Measurements from ENCODE around the gene PPP2R5C. TPM values are rescaled to one million over a fixed set of nuclear protein-coding genes. Genes with fewer than 3 reads are reported as not detected.
A peak's percentile ranks its signal among the peaks of the same experiment; 100 is the strongest.

The PPP2R5C gene
- total RNA-seq, 1 experiment from 2014 or later, result 93.0 TPM

- peaks cover 6 to 7% of the 10 kb centered on the region in 2 experiments for H3K9me3 Mint-ChIP-seq
- Histone ChIP-seq H3T11ph (ENCODE audit: low read length) (no peak overlapping the region), H3K4me2 (ENCODE audit: insufficient read depth, insufficient read length, low read length) (no peak overlapping the region), H4K91ac (ENCODE audit: insufficient read length, low read depth, low read length) (no peak overlapping the region), H3K79me2 (ENCODE audit: insufficient read depth, low read length) (no peaks in the 10 kb centered on the region), H3K14ac (ENCODE audit: insufficient read depth, low read length) (peak overlapping the region; percentile 71; the same call in 1 of the 2 replicates), H4K8ac (replicated peaks; ENCODE audit: insufficient read length, low read depth, low read length) (no peak overlapping the region), H2BK15ac (ENCODE audit: low read depth, low read length) (no peak overlapping the region), H4K5ac (ENCODE audit: insufficient read length, low read depth, low read length) (no peak overlapping the region), H3K18ac (ENCODE audit: insufficient read length, low read depth, low read length) (no peak overlapping the region), H2AFZ (ENCODE audit: low read length) (no peak overlapping the region), H3K27ac (ENCODE audit: insufficient read length, low read depth, low read length) (no peak overlapping the region), H4K20me1 (ENCODE audit: control insufficient read depth, insufficient read depth, insufficient read length) (no peaks in the 10 kb centered on the region), H2BK5ac (ENCODE audit: insufficient read length, low read length) (no peak overlapping the region), H2AK5ac (ENCODE audit: insufficient read length, low read length) (no peak overlapping the region), H3K56ac (ENCODE audit: insufficient read length, low read depth, low read length) (no peak overlapping the region), H3K23me2 (ENCODE audit: insufficient read length, low read depth, low read length, poor library complexity, severe bottlenecking) (no peaks in the 10 kb centered on the region), H3K4me1 (ENCODE audit: insufficient read depth, low read length) (peaks cover 8% of the 10 kb centered on the region; the same call in 1 of the 2 replicates), H3K27me3 (ENCODE audit: insufficient read depth, low read length) (no peaks in the 10 kb centered on the region), H2BK20ac (ENCODE audit: low read depth, low read length, poor library complexity, severe bottlenecking) (no peak overlapping the region), H3K79me1 (ENCODE audit: insufficient read depth, low read depth, low read length, poor library complexity, severe bottlenecking) (no peaks in the 10 kb centered on the region), H2BK12ac (ENCODE audit: insufficient read length, low read depth, low read length) (peak overlapping the region; percentile 10), H2BK120ac (ENCODE audit: low read depth, low read length, poor library complexity, severe bottlenecking) (no peak overlapping the region), H3K9me3 (ENCODE audit: control insufficient read depth, low read depth, low read length) (no peaks in the 10 kb centered on the region), H3K4ac (ENCODE audit: low read depth, low read length) (no peak overlapping the region), H3K23ac (ENCODE audit: insufficient read length, low read depth, low read length) (no peak overlapping the region), H3K9ac (ENCODE audit: extremely low read depth, insufficient read length, low read length) (no peak overlapping the region)
- TF ChIP-seq CTCF (conservative IDR thresholded peaks at IDR 0.05), result no peak
- WGBS (ENCODE audit: extremely low coverage, insufficient read length, low lambda C conversion rate), result no CpG with 5 or more reads among the region's 19 CpGs
- DNase-seq, result no peak
- H3K27ac Mint-ChIP-seq, result peak overlapping the region in 1 of 3 experiments; percentile 44; a peak in 1 of 7 replicates
- H3K27me3 Mint-ChIP-seq (ENCODE audit: low read depth), result peaks cover 2% of the 10 kb centered on the region; the same call in 1 of the 2 replicates
- no peaks in the 10 kb centered on the region for H3K36me3 Mint-ChIP-seq (ENCODE audit: insufficient read depth in 1 of 3, low read depth in 3 of 3)
- no peak overlapping the region for H3K4me3 Mint-ChIP-seq
- peaks cover 33 to 38% of the 10 kb centered on the region in 2 experiments for H3K4me1 Mint-ChIP-seq
These were observed 43.6 kb upstream of the PPP2R5C start for GRCh38 chr14:101717663-101718490.
